ENCODE data around the gene ATP6V1F. TPM values are rescaled to one million over a fixed set of nuclear protein-coding genes. Genes with fewer than 3 reads are reported as not detected.

Gene ATP6V1F
- total RNA-seq, 1 donor from 2014 or later: 172 TPM

DNA sequence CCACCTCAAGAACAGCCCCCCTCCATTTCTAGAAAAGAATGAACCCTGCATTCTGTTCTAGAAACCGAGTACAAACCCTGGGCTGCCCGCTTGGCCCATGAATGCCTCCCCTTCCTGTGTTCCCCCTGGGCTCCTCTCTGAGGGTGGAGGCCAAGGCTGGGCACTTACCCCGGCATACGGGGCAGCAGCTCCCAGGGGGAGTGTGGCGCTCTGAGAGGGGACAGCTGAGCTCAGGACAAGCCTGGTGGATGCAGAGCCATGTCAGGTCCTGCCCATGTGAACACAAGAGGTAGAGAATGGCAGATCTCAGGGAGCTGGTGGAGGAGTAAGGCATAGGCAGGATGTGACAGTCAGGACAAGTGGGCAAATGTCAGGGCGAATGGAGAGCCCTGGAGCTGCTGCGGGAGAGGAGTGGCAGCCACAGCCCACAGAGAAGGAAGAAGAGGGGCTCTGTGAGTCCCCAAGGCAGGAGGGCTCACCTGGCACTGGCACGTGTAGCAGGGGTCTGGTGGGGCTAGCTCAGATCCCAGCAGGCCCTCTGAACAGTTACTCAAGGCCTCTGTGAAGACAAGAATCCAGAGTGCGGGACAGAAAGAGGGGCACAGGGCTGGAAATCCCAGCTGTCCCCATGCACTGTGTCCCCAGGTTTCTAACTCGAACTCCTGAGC lies 18.9 kb downstream of the ATP6V1F start:
- no peak for DNase-seq (ENCODE audit: low read depth)

DNA sequence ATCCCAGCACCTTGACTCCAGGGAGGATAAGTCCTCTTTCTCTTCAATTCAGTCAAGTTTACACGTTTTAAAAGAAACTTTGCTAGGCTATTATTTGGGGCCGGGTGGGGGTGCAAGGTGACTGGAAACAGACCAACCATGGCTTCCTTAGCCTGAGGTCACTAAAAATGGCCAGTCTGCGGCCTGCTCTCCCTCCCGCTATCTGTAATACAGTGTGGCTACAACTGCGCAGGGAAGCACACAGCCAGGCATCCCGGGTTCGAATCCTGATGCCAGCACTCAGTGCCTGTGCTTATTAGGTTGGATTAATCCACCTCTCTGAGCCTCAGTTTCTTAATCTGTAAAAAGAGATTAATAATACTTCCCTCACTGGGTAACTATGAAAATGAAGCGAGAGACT lies 19.5 kb downstream of the ATP6V1F start:
- no peak for DNase-seq (ENCODE audit: low read depth)

DNA sequence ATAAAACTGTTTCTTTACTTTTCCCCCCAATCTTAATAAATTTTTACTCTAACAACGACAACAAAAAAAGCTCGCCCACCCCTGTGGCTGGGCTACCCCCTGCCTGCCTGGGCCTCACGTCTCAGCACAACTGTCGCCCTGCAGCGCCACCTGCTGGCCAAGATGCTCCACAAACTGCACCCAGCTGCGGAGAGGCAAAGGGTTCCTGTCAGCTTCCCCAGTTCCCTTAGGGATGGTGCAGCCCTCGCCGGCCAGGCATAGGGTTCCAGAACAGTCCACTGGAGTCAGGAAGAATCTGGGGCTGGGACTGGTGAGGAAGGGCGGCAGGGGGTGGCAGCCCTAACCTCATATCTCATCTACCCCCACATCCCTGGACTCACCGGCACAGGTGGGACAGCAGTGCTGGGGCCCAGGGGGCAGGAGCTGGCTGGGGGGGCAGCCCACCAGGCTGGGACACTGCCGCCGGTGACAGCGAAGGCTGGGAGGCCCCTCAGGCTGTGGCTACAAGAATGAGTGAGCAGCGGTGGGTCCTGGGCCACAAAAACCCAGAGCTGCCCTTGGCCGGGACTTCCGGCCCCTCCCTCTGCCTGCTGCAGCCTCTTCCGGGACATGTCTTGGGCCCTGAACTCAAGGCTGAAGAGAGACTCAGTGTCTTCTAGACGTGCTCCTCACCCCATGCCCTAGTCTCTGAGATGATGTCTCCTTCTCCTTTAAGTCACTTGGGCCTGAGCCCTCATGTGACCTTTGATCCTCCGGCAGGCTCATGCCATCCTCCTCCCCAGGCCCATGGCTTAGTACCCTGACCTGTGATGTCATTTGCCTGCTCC lies 21.2 kb downstream of the ATP6V1F start:
- peak; percentile 83 for DNase-seq (ENCODE audit: low read depth)

DNA sequence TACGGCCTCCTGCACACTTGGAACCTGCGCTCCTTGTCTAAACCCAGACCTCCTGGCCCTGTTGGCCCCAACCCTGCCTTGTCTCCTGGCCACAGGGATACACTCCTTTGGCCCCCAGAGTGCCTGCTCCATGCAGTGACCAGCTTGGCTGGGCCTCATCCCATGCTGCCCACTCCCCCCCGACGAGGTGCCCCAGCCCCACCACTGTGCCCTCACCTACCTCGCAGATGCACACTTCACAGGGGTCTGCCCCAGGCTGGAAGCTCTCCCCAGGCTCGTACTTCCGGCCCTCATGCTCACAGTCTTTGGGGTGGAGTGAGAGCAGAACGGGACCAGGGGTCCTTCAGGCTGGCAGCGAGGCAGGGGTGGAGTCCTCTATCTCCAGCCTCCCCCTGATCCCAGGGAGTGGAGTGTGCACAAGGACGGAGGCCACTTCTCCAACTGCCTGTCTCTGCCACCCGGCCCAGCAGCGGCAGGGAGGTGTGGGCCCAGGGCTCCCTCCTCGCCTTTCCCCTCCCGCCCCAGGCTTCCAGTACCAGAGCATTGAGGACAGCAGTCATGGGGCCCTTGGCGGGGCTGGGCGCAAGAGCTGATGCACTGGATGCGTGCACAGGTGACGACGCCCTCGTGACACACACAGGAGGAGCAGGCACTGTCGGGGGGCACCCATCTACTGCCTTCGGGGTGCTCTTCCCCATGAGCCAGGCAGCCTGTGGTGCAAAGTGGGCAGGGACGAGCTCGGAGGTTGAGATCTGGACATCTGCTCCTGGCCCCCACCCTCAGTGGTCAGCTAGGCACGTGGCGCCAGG lies 22.1 kb downstream of the ATP6V1F start:
- DNase-seq (ENCODE audit: low read depth): no peak

DNA sequence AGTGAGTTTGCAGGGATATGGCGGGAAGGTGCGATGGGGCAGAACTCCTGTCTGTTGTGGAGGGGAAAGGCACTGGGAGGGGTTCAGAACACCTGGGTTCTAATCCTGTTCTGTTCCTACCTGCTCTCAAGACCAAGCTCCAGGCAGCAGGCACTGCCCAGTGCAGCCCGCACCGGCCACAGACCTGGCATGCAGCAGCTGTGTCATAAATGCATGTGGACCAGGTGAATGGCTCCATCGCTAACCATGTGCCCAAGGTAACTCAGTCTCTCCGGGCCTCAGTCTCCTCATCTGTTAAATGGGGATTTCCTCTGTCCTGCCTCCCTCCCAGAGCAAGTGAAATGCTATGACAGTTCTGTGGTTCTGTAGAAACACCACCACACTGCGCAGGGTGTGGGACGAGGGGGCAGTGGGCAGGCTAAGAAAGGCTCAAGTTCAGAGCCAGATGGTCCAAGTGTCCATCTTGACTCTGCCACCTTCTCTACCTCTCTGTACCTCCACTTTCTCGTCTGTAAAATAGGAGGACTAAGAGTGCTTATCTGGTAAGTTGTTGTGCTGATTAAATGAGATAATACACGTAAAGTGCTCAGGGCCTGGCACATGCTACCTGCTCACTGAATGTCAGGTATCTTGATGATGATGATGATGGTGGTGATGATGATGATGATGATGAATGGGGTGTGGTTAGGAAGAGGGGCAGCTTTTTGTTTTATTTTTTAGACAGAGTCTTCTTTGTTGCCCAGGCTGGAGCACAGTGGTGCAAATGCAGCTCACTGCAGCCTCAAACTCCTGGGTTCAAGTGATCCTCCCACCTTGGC lies 22.9 kb downstream of the ATP6V1F start:
- no peak for DNase-seq (ENCODE audit: low read depth)

DNA sequence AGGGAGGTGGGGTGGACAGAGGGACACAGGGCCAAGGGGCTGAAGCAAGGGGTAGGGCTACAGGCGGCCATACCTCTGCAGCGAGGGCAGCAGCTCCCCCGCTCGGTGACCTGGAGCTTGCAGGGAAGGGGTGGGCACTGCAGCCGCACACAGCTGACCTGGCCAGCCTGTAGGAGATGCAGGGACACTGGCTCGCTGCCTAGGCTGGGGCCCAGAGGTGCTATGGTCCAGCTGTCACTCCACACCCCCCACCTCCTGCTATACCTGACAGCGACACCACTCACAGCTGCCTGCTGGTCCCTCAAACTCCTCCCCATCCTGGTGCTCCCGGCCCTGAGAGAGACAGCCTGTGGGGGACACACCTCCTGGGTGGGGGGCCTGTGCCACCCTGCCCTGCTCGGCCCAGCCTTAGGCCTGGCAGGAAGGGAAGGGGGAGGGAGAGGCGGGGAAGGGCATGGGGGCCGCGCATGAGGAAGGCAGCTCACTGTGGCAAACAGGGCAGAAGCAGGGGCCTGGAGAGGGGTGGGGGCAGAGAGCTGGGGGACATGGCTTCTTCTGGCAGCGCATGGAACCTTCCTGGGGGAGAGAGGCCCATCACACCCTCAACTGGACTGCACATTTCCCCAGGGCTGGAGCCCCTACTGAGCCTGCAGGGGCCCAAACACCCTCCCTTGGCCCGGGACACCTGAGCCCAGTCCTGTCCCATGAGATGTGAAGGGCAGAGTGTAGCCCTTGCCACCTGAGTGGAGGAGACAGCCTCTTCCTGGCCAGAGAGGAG lies 23.9 kb downstream of the ATP6V1F start:
- no peak for DNase-seq (ENCODE audit: low read depth)

DNA sequence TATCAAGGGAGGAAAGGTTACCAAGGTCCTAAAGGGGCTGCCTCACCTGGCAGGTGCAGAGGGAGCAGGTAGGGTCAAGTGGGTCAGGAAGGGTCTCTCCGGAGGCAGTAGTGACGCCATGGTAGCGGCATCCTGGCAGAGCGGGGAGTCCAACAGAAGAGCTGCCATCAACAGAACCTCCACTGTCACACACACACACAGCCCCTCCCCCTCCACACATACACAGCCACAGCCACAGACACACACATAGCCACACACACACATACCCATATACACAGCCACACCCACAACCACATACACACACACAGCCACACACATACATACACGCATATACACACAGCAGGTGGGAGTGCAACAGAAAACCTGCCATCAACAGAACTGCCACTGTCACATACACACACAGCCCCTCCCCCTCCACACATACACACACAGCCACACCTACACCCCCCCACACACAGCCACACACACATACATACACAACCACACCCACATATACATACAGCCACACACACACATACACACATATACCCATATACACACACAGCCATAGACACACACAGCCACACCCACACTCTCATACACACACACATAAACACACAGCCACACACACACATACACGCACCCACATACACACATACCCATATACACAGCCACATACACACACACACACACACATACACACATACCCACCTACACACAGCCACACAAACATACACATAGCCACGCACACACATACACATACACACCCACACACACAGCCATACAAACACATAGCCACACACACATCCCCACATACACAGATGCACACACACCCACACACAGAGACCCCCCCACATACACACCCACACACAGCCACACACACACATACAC lies 24.7 kb downstream of the ATP6V1F start:
- DNase-seq (ENCODE audit: low read depth): no peak

DNA sequence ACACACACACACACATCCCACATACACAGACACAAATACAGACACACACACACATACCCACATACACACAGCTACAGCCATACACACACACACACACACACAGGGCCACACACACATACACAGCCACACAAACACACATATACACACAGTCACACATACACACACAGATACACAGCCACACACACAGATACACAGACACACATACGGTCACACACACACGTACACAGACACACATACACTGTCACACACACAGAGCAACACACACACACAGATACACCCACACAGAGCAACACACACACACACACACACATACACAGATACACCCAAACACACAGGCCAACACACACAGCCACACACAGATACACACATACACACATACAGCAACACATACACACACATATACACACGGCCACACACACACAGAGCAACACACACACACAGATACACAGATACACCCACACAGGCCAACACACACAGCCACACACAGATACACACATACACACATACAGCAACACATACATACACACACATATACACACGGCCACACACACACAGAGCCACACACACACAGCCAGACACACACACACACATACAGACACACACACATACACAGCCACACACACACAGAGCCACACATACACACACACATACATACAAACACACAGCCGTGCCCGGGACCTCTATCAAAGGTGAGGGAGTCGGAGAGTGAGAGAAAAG lies 25.5 kb downstream of the ATP6V1F start:
- DNase-seq (ENCODE audit: low read depth): no peak

DNA sequence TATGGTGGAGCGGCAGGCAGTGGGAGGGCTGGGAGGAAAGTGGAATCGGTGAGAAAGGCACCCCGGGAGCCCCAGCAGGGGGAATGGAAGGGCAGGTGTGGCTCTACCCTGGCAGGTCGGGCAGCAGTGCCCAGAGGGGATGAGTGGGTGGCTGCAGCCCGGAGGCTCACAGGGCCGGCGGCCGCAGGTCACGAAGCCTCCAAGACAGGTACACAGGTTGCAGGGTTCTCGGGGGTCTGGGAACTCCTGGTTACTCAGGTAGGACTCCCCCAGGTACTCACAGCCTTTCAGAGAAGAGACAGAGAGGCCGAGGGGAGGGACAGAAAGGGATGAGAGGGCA lies 26.1 kb downstream of the ATP6V1F start:
- no peak for DNase-seq (ENCODE audit: low read depth)

DNA sequence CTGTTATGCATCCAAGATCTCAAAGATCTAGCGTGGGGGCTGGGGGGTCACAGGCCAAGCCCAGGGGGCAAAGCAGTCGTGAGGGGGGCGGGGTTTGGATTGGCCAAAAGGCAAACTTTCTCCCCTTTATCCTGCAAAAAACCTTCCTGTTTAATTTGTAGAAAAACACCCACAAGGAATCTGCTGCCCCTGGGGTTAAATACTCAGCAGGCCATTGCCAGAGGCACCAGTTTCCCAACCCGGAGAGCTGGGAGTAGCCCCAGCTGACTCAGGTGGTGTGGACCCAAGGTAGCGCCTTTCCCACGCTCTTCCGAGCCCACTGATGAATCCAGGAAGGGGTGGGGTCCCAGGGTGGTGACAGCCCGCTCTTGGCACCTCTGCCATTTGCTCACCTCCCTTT lies 26.5 kb downstream of the ATP6V1F start:
- no peak for DNase-seq (ENCODE audit: low read depth)

DNA sequence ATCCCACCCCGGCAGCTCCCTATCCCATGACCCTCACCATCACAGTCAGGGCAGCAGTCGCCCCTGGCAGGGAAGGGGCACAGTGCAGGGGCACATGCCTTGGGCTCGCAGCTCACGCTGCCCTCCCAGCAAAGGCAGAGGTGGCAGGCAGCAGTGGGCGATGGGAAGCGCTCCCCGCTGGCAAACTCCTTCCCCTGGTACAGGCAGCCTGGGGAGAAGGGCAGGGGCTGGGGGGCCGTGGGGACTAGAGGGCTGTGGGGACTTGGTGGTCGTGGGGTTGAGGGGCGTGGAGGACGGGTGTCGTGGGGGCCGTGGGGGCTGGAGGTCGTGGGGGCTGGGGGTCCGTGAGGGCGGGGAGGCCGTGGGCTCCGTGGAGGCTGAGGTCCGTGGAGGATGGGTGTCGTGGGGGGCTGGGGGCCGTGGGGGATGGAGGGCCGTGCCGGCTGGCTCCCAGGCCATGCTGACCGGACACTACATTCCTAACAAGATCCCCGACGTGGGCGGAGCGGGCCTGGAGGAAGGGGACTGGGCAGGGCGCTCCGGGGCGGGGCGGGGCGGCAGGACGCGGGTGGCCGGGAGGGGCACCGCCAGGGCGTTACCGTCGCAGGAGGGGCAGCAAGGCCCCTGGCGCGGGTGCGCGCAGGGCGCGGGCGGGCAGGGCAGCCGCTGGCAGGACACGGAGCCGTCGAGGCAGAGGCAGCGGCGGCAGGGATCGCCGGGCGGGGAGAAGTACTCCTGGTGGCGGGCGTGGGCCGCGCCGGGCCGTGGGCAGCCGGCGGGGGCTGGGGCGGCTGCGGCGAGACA lies 27.9 kb downstream of the ATP6V1F start:
- DNase-seq (ENCODE audit: low read depth): no peak

DNA sequence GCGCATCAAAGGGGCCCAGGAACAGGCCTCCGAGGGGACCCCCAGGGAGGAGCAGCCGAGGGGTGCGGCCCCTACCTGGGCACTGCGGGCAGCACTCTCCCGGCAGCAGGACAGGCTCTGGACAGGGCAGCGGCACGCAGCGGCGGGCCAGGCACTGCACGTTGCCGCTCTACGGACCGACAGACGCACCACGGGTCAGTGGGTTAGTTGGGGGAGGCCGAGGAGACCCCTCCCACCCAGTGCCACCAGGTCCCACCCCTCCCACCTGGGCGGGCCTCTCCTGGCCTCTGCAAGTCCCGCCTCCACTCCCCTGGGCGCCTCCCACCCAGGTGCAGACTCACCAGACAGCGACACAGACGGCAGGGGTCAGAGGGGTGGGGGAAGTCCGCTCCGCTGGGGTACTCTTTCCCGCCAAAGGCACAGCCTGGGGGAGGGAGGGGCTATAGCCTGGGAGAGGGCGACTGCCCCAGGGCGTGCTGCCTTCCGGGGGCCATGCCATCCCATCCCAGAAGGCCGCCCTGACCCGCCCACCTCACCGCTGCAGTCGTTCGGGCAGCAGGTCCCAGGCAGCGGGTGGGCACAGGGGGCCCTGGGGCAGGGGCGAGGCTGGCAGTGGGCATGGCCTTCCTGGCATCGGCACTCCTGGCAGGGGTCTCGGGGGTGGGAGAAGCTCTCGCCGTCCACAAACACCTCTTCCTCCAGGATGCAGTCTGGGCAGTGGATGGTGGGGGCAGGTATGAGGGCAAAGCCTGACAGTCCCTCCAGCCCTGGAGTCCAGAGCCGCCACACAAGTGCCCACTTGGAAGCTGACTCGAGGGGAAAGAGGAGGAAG lies 28.7 kb downstream of the ATP6V1F start:
- no peak for DNase-seq (ENCODE audit: low read depth)

DNA sequence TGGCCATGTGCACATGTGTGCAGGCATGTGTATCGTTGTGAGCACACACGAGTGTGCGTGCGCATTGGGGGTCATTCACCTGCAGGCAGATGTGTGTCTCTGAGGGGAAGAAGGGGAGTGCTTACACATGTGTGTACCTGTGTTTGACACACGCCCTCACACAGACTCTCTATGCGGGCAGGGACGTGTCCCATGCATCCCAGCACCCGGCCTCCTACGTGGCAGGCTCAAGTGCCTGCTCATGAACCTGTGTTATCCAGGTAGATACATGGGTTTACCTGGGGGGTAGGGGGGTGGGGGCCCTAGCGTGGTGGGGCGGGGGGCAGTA lies 29.2 kb downstream of the ATP6V1F start:
- no peak for DNase-seq (ENCODE audit: low read depth)

DNA sequence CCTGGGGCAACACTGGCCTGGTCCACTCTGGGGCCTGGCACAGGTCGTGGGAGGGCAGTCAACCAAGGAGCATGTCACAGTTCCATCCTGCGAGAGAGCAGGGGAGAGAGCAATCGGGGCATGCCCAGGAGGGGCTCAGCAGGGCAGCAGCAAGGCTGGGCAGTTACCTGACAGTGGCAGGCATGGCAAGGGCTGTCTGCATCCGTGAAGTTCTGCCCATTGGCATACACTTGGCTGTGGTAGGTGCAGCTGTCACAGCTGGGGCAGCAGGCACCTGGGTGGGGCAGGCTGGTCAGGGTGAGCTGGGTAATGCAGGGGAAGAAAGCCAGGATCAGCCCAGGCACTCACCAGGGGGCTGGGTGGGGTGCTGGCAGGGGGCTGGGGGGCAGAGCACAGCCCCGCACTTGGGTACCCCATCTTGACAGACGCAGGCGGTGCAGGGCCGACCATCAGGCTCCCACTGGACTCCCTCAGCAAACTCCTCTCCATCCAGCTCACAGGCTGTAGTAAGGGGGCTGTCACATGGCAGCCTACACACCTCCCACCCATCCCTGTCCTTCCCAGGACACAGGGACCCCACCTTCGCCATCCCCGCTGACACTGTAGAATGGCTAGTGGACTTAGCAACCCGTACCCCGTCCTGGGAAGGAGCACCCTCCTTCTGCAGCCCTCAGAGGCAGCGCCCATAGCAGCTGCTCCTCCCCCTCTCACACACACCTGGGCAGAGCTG lies 30.0 kb downstream of the ATP6V1F start:
- DNase-seq (ENCODE audit: low read depth): no peak

DNA sequence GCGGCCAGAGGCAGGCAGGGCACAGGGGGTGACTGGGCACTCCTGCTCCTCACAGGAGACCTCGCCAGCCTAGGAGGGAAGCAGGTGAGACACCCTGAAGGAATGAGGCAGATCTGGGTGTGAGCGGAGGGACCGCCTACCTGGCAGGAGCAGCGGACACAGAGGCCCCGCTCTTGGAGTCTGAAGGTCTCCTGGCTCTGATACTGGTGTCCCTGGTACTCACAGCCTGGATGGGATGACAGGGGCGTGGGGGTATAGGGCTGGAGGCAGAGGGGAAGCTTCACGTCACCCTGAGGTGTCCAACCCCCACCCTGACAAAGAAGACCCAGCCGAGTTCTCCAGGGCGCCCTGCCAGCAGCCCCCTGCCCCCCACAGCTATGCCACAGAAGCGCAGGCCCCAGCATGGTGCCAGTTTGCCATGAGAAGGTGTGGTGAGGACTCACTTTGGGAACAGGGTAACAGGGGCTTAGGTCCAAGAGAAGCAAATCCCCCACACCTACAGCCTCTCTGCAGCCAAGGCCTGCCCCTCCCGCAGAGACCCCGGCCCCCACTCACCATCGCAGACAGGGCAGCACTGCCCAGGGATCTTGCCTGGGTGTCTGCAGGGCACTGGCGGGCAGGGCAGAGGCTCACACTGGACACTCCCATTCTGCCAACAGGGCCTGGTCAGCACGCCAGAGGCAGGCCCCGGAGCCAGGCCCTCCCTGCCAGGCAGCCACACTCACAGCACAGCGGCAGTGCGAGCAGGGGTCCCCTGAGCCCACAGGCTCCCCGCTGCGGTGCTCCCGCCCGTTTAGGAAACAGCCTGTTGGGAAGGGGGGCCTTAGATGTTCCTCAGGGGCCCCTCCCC lies 30.8 kb downstream of the ATP6V1F start:
- no peak for DNase-seq (ENCODE audit: low read depth)

DNA sequence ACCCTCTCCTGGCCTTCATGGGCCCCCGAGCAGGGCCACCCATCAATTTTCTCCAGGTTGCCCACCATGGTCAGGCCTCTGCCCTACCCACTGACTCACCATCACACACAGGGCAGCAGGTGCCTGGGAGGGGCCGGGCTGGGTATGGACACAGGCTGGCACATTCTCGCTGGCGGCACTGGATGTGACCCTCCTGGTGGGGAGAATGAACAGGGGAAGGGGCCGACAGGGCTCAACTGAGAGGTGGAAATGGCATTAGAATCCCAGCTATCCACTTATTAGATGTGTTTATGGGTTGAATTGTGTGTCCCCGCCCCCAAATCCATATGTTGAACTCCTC lies 31.4 kb downstream of the ATP6V1F start:
- no peak for DNase-seq (ENCODE audit: low read depth)

Measured in myocyte (in vitro differentiated cells).